Loucy (cell line): ENCODE measurements around the gene RITA1.

Source experiments
- H2AFZ ChIP-seq: fragments of 200-600 bp; sonication (generic); 2 replicates; pipeline ENCODE4 v1.6.0; 2016; ENCODE audit warnings: antibody characterized with exemption, mild to moderate bottlenecking, low read length, moderate library complexity
- H3F3A ChIP-seq: fragments of 200-600 bp; 2 replicates; pipeline ENCODE4 v1.6.0; 2016; ENCODE audit warnings: antibody characterized with exemption, low read depth, mild to moderate bottlenecking
- H3K27me3 ChIP-seq: fragments of 200-600 bp; sonication (generic); 2 replicates; pipeline ENCODE4 v1.6.1; 2014; ENCODE audit warnings: low read length, mild to moderate bottlenecking; ENCODE audit not compliant: insufficient read depth, poor library complexity, severe bottlenecking
- H3K36me3 ChIP-seq: fragments of 200-600 bp; sonication (generic); 2 replicates; pipeline ENCODE4 v1.6.1; 2016; ENCODE audit warnings: low read length; ENCODE audit not compliant: insufficient read depth
- H3K4me1 ChIP-seq: fragments of 200-600 bp; sonication (generic); 2 replicates; pipeline ENCODE4 v1.5.1; 2014; ENCODE audit warnings: low read length, mild to moderate bottlenecking; ENCODE audit not compliant: insufficient read depth, poor library complexity, severe bottlenecking
- H3K4me2 ChIP-seq: fragments of 200-600 bp; sonication (generic); 2 replicates; pipeline ENCODE4 v1.6.0; 2014; ENCODE audit warnings: antibody characterized with exemption, low read length, low read depth, mild to moderate bottlenecking; ENCODE audit not compliant: poor library complexity, severe bottlenecking
- H3K4me3 ChIP-seq: fragments of 200-600 bp; sonication (generic); 2 replicates; pipeline ENCODE4 v1.5.1; 2014; ENCODE audit warnings: low read length, mild to moderate bottlenecking, mixed read lengths; ENCODE audit not compliant: poor library complexity, severe bottlenecking
- H3K79me2 ChIP-seq: fragments of 200-600 bp; sonication (generic); 2 replicates; pipeline ENCODE4 v1.6.1; 2014; ENCODE audit warnings: low read length; ENCODE audit not compliant: insufficient read depth
- H3K9ac ChIP-seq: fragments of 200-600 bp; sonication (generic); 2 replicates; pipeline ENCODE4 v1.6.0; 2014; ENCODE audit warnings: mild to moderate bottlenecking, low read depth, low read length, moderate library complexity; ENCODE audit not compliant: poor library complexity, severe bottlenecking
- H3K9me2 ChIP-seq: fragments of 200-600 bp; sonication (generic); replicated peaks from 2 replicates; pipeline ENCODE4 v1.6.1; 2016; ENCODE audit warnings: low read depth, low read length, mixed read lengths
- H3K9me3 ChIP-seq: fragments of 200-600 bp; sonication (generic); 2 replicates; pipeline ENCODE4 v1.6.1; 2014; ENCODE audit warnings: mild to moderate bottlenecking, antibody characterized with exemption, low read length, low read depth; ENCODE audit not compliant: insufficient read depth
- H4K20me1 ChIP-seq: fragments of 200-600 bp; sonication (generic); 2 replicates; pipeline ENCODE4 v1.6.0; 2014; ENCODE audit warnings: antibody characterized with exemption, low read length, mild to moderate bottlenecking; ENCODE audit not compliant: insufficient read depth, poor library complexity, severe bottlenecking
- CTCF ChIP-seq: fragments of 200-600 bp; sonication (generic); conservative IDR thresholded peaks from 2 replicates; pipeline ENCODE4 v1.5.1; 2014; ENCODE audit warnings: mild to moderate bottlenecking, antibody characterized with exemption, low read length
- EZH2phosphoT487 ChIP-seq: fragments of 200-600 bp; IDR thresholded peaks from 2 replicates; pipeline ENCODE4 v1.6.1; 2018; ENCODE audit warnings: antibody characterized with exemption, mild to moderate bottlenecking, moderate library complexity, borderline replicate concordance

The RITA1 gene

GRCh38 chr12:113142173-113142885 is 43.2 kb upstream of the RITA1 start:
- Histone ChIP-seq H3K4me1 (no peaks in the 10 kb centered on the region), H3K4me3 (no peak overlapping the region), H3K27me3 (no peaks in the 10 kb centered on the region), H3F3A (no peaks in the 10 kb centered on the region), H3K79me2 (no peaks in the 10 kb centered on the region), H3K9me3 (no peaks in the 10 kb centered on the region), H3K4me2 (no peak overlapping the region), H2AFZ (no peak overlapping the region), H4K20me1 (no peaks in the 10 kb centered on the region), H3K36me3 (no peaks in the 10 kb centered on the region), H3K9ac (no peak overlapping the region), H3K9me2 (no peaks in the 10 kb centered on the region)
- no peak for TF ChIP-seq EZH2phosphoT487
- no peak for TF ChIP-seq CTCF

- Histone ChIP-seq H3K36me3 (no peaks in the 10 kb centered on the region), H3K27me3 (no peaks in the 10 kb centered on the region), H4K20me1 (no peaks in the 10 kb centered on the region), H3F3A (no peaks in the 10 kb centered on the region), H3K9me2 (no peaks in the 10 kb centered on the region), H3K4me1 (no peaks in the 10 kb centered on the region), H3K4me3 (no peak overlapping the region), H3K9ac (no peak overlapping the region), H3K9me3 (no peaks in the 10 kb centered on the region), H3K4me2 (no peak overlapping the region), H2AFZ (no peak overlapping the region), H3K79me2 (no peaks in the 10 kb centered on the region)
- TF ChIP-seq EZH2phosphoT487 = no peak
- no peak for TF ChIP-seq CTCF
Measured at GRCh38 chr12:113142886-113143332, 42.6 kb upstream of the RITA1 start.

DNA sequence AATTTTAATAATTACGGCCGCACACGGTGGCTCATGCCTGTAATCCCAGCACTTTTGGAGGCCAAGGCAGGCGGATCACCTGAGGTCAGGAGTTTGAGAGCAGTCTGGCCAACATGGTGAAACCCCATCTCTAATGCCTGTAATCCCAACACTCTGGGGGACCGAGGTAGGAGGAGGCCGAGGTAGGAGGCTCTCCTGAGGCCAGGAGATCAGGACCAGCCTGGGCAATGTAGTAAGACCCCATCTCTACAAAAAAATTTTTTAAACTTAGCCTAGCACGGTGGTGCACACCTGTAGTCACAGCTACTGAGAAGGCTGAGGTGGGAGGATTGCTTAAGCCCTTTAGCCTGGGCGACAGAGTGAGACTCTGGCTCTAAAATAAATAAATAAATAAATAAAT is 41.6 kb upstream of the RITA1 start:
- Histone ChIP-seq H3K36me3 (no peaks in the 10 kb centered on the region), H2AFZ (no peak overlapping the region), H3K4me3 (no peak overlapping the region), H3K9ac (no peak overlapping the region), H3K27me3 (no peaks in the 10 kb centered on the region), H3K4me2 (no peak overlapping the region), H3K9me3 (no peaks in the 10 kb centered on the region), H3K9me2 (no peaks in the 10 kb centered on the region), H3K4me1 (no peaks in the 10 kb centered on the region), H4K20me1 (no peaks in the 10 kb centered on the region), H3F3A (no peaks in the 10 kb centered on the region), H3K79me2 (no peaks in the 10 kb centered on the region)
- TF ChIP-seq CTCF = no peak
- no peak for TF ChIP-seq EZH2phosphoT487
